Endothelial cell of umbilical vein (primary cell): ENCODE measurements around the gene F2RL1.

Experiments
- CTCF ChIP-seq, 2 donors: IDR thresholded peaks; 1 replicate in 1 of 2; 2 replicates in 1 of 2; pipeline ENCODE4 v1.5.1; 2011; ENCODE audit warnings: low read length in 2 of 2, mild to moderate bottlenecking in 2 of 2, moderate library complexity in 2 of 2, control low read depth in 1 of 2, inconsistent platforms in 1 of 2, low read depth in 1 of 2; ENCODE audit not compliant: insufficient read depth in 1 of 2; ENCODE audit errors: extremely low read depth in 1 of 2
- EZH2 ChIP-seq: IDR thresholded peaks from 2 replicates; pipeline ENCODE4 v1.6.1; 2012; ENCODE audit warnings: borderline replicate concordance, low read depth, mild to moderate bottlenecking, moderate library complexity, low read length, inconsistent platforms; ENCODE audit not compliant: severe bottlenecking
- FOS ChIP-seq: IDR thresholded peaks from 2 replicates; pipeline ENCODE4 v1.6.1; 2011; ENCODE audit warnings: mild to moderate bottlenecking, low read length, moderate library complexity, borderline replicate concordance; ENCODE audit not compliant: insufficient read depth
- GATA2 ChIP-seq: IDR thresholded peaks from 2 replicates; pipeline ENCODE4 v1.7.0; 2011; ENCODE audit warnings: low read depth, mild to moderate bottlenecking, moderate library complexity, mixed read lengths, low read length; ENCODE audit not compliant: insufficient read length, insufficient read depth
- MAX ChIP-seq: IDR thresholded peaks from 2 replicates; pipeline ENCODE4 v1.6.1; 2011; ENCODE audit not compliant: insufficient read depth, insufficient read length
- MYC ChIP-seq: IDR thresholded peaks from one replicate; pipeline ENCODE4 v1.6.1; 2011; ENCODE audit warnings: mild to moderate bottlenecking, low read depth, low read length
- POLR2A ChIP-seq: IDR thresholded peaks from 2 replicates; pipeline ENCODE4 v1.6.1; 2012; ENCODE audit warnings: low read depth, mild to moderate bottlenecking, control low read depth, low read length
- POLR2AphosphoS5 ChIP-seq: IDR thresholded peaks from 2 replicates; pipeline ENCODE4 v1.6.1; 2012; ENCODE audit warnings: low read depth, mild to moderate bottlenecking, control low read depth, low read length, moderate library complexity; ENCODE audit not compliant: insufficient read depth

DNA sequence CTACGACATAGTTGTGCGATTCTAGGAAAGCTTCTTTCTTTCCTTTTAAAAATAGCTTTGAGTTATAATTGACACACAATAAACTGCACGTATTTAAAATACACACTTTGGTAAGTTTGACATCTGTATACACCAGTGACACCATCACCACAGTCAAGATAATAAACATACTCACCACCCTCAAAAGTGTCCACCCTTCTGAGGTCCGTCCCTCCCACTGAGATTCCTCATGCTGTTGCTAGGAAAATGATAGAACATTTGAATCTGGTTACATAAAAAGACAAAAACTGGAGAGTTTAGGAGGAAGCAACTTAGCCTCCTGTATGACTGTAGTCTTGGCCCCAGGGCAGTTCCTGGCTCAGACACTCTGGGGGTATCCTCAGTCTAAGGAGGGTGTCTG is 48.2 kb downstream of the F2RL1 start:
- TF ChIP-seq FOS (no peak), POLR2AphosphoS5 (no peak), CTCF (IDR thresholded peaks at IDR 0.05; ENCODE audit: extremely low read depth in 1 of 2, insufficient read depth in 1 of 2, low read depth in 1 of 2, low read length in 2 of 2) (no peak), POLR2A (no peak), MYC (no peak), EZH2 (no peak), GATA2 (no peak), MAX (no peak)
